ENCODE data around the gene BCAS3.

BCAS3 gene

DNA sequence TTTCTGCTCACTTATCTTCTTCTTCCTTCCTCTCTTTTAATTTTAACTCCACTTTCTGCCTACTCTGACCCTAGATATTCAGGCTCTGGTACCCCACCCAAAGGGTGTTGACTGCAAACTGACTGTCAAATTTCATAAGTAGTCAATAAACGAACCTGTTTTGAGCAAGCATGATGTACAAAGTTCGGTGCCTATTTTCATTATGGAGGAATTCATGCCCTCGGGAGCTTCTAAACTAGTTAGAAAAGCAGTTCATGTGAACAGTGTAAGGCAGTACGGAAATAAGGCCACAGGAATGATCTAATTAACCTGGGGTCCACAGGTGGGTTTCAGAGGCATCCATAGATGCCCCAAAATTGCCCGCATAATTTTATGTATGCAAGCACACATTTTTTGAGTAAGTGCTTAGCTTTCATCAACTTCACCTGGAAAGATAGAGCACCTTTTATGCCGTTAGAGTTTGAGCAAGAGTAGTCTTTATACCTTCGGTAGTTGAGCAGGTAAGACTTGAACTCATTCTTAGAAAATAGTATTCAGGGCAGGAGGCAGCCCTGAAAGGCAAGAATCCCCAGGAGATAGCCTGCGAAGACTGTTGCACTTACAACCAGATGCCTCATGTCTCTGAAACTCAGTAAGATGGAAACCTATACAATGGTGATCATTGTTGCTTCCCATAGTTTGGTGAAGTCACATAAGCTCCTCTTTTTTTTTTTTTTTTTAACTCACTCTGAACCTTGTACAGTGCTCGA is 685.4 kb downstream of the BCAS3 start:
- Histone ChIP-seq H3F3A (ENCODE audit: control insufficient read depth, insufficient read depth) (no peaks in the 10 kb centered on the region), H3K9me2 (replicated peaks; ENCODE audit: control insufficient read depth, low read length) (no peaks in the 10 kb centered on the region), H3K9me3 (ENCODE audit: control insufficient read depth, insufficient read depth, low read length) (no peaks in the 10 kb centered on the region), H3K27ac (ENCODE audit: low read depth, low read length) (no peak overlapping the region), H3K36me3 (ENCODE audit: control insufficient read depth, low read length) (no peaks in the 10 kb centered on the region), H3K4me1 (ENCODE audit: control insufficient read depth, low read length) (no peaks in the 10 kb centered on the region), H4K20me1 (ENCODE audit: control insufficient read depth, insufficient read depth, low read depth, low read length) (no peaks in the 10 kb centered on the region), H3K27me3 (ENCODE audit: control insufficient read depth, low read length) (no peaks in the 10 kb centered on the region), H3K4me2 (ENCODE audit: low read length) (no peak overlapping the region), H3K4me3 (ENCODE audit: low read length) (no peak overlapping the region), H3K79me2 (ENCODE audit: control insufficient read depth, low read length) (no peaks in the 10 kb centered on the region)
- TF ChIP-seq, protein P1, sequence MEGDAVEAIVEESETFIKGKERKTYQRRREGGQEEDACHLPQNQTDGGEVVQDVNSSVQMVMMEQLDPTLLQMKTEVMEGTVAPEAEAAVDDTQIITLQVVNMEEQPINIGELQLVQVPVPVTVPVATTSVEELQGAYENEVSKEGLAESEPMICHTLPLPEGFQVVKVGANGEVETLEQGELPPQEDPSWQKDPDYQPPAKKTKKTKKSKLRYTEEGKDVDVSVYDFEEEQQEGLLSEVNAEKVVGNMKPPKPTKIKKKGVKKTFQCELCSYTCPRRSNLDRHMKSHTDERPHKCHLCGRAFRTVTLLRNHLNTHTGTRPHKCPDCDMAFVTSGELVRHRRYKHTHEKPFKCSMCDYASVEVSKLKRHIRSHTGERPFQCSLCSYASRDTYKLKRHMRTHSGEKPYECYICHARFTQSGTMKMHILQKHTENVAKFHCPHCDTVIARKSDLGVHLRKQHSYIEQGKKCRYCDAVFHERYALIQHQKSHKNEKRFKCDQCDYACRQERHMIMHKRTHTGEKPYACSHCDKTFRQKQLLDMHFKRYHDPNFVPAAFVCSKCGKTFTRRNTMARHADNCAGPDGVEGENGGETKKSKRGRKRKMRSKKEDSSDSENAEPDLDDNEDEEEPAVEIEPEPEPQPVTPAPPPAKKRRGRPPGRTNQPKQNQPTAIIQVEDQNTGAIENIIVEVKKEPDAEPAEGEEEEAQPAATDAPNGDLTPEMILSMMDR (IDR thresholded peaks at IDR 0.05; ENCODE audit: low read depth, low read length, poor library complexity, severe bottlenecking): no peak
- TF ChIP-seq EZH2phosphoT487 (IDR thresholded peaks at IDR 0.05; ENCODE audit: borderline replicate concordance, low read length): no peak

DNA sequence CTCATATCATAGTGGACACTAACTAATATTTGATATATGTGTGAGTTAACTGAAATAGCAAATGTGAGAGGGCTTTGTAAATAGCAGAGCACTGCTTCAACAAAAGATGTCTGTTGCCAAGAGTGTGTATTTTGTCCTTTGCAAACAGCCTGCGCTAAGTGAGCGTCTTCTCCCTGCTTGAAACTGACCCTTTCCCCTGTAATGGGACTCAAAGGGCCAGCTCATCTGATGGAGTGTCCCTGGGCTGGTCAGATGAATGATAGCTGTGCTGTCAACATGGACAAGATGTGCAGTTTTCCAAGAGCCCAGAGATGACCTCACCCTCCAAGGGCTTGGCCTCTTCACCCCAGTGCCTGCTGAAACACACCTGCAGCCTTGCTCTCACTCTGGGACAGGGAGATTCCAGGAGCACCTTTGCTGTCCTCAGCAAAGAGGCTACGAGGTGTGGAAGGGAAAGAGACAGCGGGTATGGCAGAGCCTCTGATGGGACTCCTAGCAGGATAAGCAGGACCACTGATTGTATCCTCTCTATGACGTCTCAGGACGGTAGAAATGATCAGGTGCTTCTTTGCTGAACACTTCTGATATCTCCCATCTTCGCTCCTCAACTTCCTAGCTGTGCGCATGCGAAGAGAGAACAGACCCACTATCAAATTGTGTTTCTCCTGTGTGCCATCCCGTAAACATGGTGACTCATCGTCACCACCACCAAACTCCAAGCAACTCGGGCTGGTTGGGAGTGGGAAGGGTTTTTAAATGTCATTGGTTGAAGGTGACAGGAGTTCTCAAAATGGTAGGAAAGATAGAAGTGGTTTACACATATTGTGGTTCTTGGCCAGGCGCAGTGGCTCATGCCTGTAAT is 686.2 kb downstream of the BCAS3 start:
- Histone ChIP-seq H3K79me2 (ENCODE audit: control insufficient read depth, low read length) (no peaks in the 10 kb centered on the region), H3K9me3 (ENCODE audit: control insufficient read depth, insufficient read depth, low read length) (no peaks in the 10 kb centered on the region), H3K36me3 (ENCODE audit: control insufficient read depth, low read length) (no peaks in the 10 kb centered on the region), H3F3A (ENCODE audit: control insufficient read depth, insufficient read depth) (no peaks in the 10 kb centered on the region), H3K4me2 (ENCODE audit: low read length) (no peak overlapping the region), H3K9me2 (replicated peaks; ENCODE audit: control insufficient read depth, low read length) (no peaks in the 10 kb centered on the region), H3K4me1 (ENCODE audit: control insufficient read depth, low read length) (no peaks in the 10 kb centered on the region), H3K27me3 (ENCODE audit: control insufficient read depth, low read length) (no peaks in the 10 kb centered on the region), H3K27ac (ENCODE audit: low read depth, low read length) (no peak overlapping the region), H4K20me1 (ENCODE audit: control insufficient read depth, insufficient read depth, low read depth, low read length) (no peaks in the 10 kb centered on the region), H3K4me3 (ENCODE audit: low read length) (no peak overlapping the region)
- TF ChIP-seq, protein P1 (IDR thresholded peaks at IDR 0.05; ENCODE audit: low read depth, low read length, poor library complexity, severe bottlenecking): no peak
- TF ChIP-seq EZH2phosphoT487 (IDR thresholded peaks at IDR 0.05; ENCODE audit: borderline replicate concordance, low read length): no peak

DNA sequence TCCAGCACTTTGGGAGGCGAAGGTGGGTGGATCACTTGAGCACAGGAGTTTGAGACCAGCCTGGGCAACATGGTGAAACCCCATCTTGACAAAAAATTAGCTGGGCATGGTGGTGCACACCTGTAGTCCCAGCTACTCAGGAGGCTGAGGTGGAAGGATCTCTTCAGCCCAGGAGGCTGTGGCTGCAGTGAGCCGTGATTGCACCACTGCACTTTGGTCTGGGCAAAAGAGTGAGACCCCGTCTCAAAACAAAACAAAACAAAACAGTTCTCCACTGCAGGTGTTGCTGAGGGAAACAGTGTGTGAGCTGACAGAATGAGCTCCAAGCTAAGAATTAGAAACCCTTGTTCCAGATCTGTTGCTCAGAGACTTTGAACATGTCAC is 686.8 kb downstream of the BCAS3 start:
- no peak for TF ChIP-seq EZH2phosphoT487 (IDR thresholded peaks at IDR 0.05; ENCODE audit: borderline replicate concordance, low read length)
- TF ChIP-seq, protein P1 (IDR thresholded peaks at IDR 0.05; ENCODE audit: low read depth, low read length, poor library complexity, severe bottlenecking): no peak
- no peak overlapping the region for H3K27ac ChIP-seq (ENCODE audit: low read depth, low read length)

More for the DNA sequence above, 686.8 kb downstream of the BCAS3 start:
- Histone ChIP-seq H3K27me3 (ENCODE audit: control insufficient read depth, low read length) (no peaks in the 10 kb centered on the region), H3K4me3 (ENCODE audit: low read length) (no peak overlapping the region), H3K79me2 (ENCODE audit: control insufficient read depth, low read length) (no peaks in the 10 kb centered on the region), H4K20me1 (ENCODE audit: control insufficient read depth, insufficient read depth, low read depth, low read length) (no peaks in the 10 kb centered on the region), H3F3A (ENCODE audit: control insufficient read depth, insufficient read depth) (no peaks in the 10 kb centered on the region), H3K9me3 (ENCODE audit: control insufficient read depth, insufficient read depth, low read length) (no peaks in the 10 kb centered on the region), H3K36me3 (ENCODE audit: control insufficient read depth, low read length) (no peaks in the 10 kb centered on the region), H3K4me1 (ENCODE audit: control insufficient read depth, low read length) (no peaks in the 10 kb centered on the region), H3K9me2 (replicated peaks; ENCODE audit: control insufficient read depth, low read length) (no peaks in the 10 kb centered on the region), H3K4me2 (ENCODE audit: low read length) (no peak overlapping the region)

Data from DOHH2 (cell line).